ENCODE results near the gene PLD4.

The PLD4 gene

GRCh38 chr14:104929268-104930230 is 4.9 kb downstream of the PLD4 start:
- no peak for DNase-seq

- DNase-seq = no peak
Observed at GRCh38 chr14:104930526-104931303, 6.0 kb downstream of the PLD4 start.

GRCh38 chr14:104931304-104931770 is 6.7 kb downstream of the PLD4 start:
- DNase-seq = no peak

GRCh38 chr14:104931771-104932675 is 7.3 kb downstream of the PLD4 start:
- DNase-seq = no peak

GRCh38 chr14:104932676-104933631 is 8.3 kb downstream of the PLD4 start:
- peak; percentile 89 for DNase-seq

- DNase-seq = no peak
Observed at GRCh38 chr14:104933746-104934733, 9.4 kb downstream of the PLD4 start.

- DNase-seq = no peak
Observed at GRCh38 chr14:104935026-104935650, 10.5 kb downstream of the PLD4 start.

- no peak for DNase-seq
Observed at GRCh38 chr14:104935955-104936354, 11.3 kb downstream of the PLD4 start.

- no peak for DNase-seq
Observed at GRCh38 chr14:104936361-104937155, 11.9 kb downstream of the PLD4 start.

GRCh38 chr14:104937161-104937560 is 12.5 kb downstream of the PLD4 start:
- DNase-seq = no peak

GRCh38 chr14:104937694-104938365 is 13.2 kb downstream of the PLD4 start:
- DNase-seq = no peak

GRCh38 chr14:104938436-104938835 is 13.8 kb downstream of the PLD4 start:
- DNase-seq = no peak

- DNase-seq = no peak
Observed at GRCh38 chr14:104938960-104939359, 14.3 kb downstream of the PLD4 start.

- no peak for DNase-seq
Observed at GRCh38 chr14:104939666-104940410, 15.2 kb downstream of the PLD4 start.

- no peak for DNase-seq
Observed at GRCh38 chr14:104940526-104941150, 16.0 kb downstream of the PLD4 start.

- no peak for DNase-seq
Observed at GRCh38 chr14:104941508-104942365, 17.1 kb downstream of the PLD4 start.

All from stimulated activated CD4-positive, alpha-beta T cell treated with anti-CD3 and anti-CD28 coated beads, Interleukin-4, amount 100 ng/mL, for 24 hours (primary cell).